ENCODE data around the gene SCNN1B.

Gene SCNN1B

DNA sequence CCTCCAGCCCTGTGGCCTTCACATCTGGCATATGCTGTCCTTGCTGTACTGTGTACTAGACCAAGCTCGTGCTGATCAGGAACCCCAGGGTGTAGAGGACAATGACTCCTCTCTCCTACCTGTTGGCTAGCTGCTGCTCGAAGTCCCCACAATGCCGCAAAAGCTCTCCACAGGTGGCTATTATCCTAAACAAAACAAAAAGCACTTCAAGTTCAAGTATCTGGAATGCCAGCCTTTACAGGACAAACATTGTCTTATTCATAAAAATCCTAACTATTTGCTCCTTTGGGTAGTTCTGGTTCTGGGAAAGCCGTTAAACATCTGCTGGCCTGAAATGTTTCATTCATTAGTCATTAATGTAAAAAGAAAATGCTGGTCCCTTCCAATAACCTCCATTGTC, 108.1 kb downstream of the SCNN1B start:
- DNase-seq = no peak

DNA sequence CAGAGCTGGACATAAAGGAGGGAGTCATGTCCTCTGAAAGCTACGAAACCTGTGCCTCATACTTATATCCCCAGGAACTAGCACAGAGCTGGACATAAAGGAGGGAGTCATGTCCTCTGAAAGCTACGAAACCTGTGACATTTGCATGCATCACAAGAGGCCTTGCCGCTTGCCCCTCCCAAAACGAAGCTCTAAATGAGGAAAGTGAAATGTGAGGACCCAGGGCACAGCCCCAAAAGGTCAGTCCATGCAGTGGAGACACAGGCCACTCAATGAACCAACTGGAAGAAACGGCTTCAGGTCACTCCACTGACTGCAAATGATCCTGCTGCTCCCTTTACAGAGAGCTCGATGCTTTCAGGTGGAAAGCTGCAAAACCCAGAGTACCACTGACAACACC, 112.6 kb downstream of the SCNN1B start:
- no peak for DNase-seq

DNA sequence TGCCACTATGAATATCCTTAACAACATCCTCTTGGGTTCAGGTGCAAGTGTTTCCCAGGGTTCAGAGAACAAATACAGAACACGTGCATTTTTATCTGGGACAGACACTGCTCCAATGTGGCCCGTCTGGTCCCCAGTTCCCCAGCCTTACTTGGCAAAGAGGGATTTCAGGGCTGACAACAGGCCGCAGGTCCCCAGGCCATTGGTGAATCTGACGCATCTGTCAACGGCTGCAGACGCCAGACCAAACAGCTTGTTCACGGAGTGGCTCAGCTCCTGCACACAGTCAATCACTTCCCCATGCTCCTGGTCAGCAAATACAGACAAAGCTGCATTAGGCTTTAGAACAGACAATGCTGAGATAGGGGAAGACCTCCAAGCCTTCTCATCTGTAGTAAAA, 114.7 kb downstream of the SCNN1B start:
- no peak for DNase-seq

DNA sequence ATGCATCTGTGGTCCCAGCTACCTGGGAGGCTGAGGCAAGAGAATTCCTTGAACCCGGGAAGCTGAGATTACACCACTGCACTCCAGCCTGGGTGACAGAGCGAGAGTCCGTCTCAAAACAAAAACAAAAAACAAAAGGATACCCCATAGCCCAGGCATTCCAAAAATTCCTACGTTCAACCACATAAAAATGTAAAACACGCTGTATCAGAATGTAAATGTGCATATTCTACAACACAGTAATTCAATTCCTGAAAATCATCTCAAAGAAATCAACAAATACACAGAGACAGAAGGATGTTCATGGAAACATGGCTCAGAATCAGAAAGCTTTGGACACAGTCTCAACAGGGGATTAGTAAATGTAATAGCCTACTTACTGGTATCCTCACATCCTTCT, 117.9 kb downstream of the SCNN1B start:
- DNase-seq = no peak

DNA sequence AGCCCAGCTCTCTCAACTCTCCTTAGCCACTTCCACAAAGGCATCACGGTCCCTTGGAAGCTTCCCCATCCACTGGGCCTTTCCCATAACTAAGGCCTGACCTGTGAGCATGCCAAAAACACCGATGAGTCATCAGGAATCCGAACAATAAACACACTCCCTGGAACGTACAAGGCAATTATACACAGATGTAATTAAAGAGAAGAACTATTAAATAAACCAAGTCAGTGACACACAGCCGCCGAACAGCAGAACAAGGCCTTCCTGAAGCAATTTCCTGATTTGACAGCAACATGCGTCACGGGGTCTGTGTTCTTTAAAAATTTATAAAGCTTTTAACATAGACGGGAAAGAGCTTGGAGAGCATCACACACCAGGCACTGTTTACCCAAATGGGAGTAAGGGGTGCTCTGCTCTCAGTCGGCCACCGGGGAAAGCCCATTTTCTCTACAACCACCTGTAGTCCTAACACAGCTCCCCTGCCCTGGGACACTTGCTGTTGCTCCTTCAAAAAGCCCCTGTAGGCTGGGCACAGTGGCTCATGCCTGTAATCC, 121.5 kb downstream of the SCNN1B start:
- no peak for DNase-seq

DNA sequence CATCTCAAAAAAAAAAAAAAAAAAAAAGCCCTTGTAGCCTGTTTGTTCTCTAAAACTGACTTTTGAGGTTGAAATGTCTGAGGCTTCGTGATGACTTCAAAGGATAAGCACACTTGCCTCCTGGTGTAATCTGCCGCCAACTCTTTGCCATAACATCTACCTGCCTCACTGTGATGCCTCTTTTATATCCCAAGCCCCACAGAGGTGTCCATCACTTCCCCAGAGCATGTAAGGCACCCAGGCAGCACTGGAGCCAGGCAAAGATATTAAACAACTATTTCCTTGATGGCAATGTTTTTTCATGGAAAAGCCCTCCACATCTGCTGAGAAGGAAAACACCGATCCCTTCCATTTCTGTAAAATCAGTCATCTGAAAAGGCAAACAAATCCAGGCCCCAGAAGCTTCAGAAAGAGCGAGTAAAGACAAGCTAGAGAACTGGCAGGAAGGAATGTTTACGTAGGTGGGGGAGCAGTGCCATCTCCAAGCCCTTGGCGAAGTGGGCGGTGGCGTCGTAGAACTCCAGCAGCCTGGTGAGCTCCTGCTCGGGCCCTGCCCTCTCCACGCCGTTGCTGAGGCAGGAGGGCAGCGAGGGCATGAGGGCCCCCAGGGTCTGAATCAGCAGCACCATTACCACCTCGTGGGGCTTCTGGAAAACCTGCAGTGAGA, 122.3 kb downstream of the SCNN1B start:
- DNase-seq = no peak

DNA sequence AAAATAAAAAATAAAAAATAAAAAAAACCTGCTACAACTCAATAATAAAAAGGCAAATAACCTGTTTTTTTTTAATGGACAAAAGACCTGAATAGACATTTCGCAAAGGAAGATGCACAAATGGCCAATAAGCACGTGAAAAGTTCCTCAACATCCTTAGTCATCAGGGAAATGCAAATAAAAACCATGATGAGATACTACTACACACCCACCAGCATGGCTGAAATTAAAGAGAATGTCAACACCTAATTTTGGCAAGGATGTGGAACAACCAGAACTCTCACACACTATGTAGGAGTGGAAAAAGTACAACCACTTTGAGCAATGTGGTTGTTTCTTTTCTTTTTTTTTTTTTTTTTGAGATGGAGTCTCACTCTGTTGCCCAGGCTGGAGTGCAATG, 126.2 kb downstream of the SCNN1B start:
- DNase-seq = no peak

Measured in effector CD4-positive, alpha-beta T cell (primary cell).